GM15510 (cell line): Measurements from ENCODE around the gene CLIC1.

ENCODE experiments used
- POLR2A ChIP-seq: IDR thresholded peaks from 3 replicates; pipeline ENCODE4 v1.6.1; 2011; ENCODE audit warnings: borderline replicate concordance; ENCODE audit not compliant: insufficient read length; ENCODE audit errors: extremely low read depth

Gene CLIC1

GRCh38 chr6:31691564-31692108, 44.7 kb downstream of the CLIC1 start:
- TF ChIP-seq POLR2A: no peak

DNA sequence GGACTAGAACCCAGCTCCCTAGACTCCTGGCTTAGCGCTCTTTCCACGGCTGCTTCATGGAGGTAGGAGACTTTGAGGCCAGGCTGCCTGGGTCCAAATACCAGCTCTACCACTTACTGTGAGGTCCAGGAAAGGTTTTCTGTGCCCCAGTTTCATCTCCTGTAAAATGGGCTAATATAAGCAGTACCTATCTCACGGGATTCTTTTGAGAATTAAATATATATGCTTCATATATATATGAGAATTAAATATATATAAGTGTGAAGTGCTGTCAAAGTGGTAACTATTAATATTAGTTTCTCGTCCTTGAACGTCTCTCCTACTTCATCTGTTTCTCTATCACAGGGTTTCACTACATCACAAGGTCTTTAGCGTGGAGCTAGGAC, 45.3 kb downstream of the CLIC1 start:
- TF ChIP-seq POLR2A: no peak

GRCh38 chr6:31690231-31691077, 45.9 kb downstream of the CLIC1 start:
- TF ChIP-seq POLR2A: no peak

GRCh38 chr6:31689249-31690110, 46.9 kb downstream of the CLIC1 start:
- TF ChIP-seq POLR2A: no peak

DNA sequence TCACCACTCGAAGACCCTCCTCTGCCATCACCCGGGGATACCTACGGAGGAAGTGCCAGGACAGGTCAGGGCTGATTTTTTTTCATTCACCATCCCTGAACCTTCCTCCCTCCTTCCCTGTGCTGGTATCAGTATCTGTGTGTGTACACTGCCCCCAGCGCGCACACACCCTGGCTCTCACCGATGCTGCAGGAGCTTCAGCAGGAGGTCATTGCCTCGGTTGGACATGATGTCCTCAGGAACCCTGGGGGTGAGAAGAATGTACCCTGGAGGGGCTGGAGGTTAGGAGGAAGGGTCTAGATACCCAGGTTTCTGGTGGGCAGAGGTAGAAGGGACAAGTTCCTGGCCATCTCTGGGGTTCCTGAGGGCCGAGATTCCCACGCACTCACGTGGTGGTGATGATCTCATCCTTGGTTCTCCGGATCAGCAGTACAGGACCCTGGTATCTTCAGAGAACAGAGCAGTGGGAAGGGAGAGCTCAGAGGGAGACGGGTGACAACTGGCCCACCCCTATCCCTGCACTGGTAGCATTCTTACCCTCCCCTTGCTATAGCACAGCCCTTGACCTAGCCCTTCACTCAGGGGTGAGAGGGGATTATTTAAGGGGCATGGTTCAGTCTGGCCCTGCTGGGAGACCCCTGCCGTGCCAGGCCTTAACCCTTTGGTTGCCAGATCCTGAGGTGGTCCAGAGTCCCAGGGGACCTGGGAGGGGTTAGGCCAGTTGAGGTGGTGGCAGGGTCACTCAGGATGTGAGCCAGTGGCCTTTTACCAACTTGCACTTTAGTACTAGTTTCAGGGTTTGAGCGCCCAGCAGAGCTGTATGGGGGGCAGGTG, 48.3 kb downstream of the CLIC1 start:
- no peak for TF ChIP-seq POLR2A

GRCh38 chr6:31687321-31687720, 49.0 kb downstream of the CLIC1 start:
- no peak for TF ChIP-seq POLR2A

- no peak for TF ChIP-seq POLR2A
These were observed 49.8 kb downstream of the CLIC1 start for GRCh38 chr6:31686483-31686882.

- TF ChIP-seq POLR2A: no peak
These were observed 52.7 kb downstream of the CLIC1 start for GRCh38 chr6:31683591-31683990.

- TF ChIP-seq POLR2A: peak; percentile 38
These were observed 55.1 kb downstream of the CLIC1 start for GRCh38 chr6:31681135-31681671.
